HepG2 (cell line): ENCODE data around the gene LIME1. TPM values are rescaled to one million over a fixed set of nuclear protein-coding genes. Genes with fewer than 3 reads are reported as not detected.

Source experiments
- ATRX ChIP-seq: sonication (generic); formaldehyde crosslinking; IDR thresholded peaks from 2 replicates; pipeline ENCODE4 v1.4.0; 2020; ENCODE audit warnings: missing genetic modification reagents, borderline replicate concordance
- BRCA1 ChIP-seq: sonication (generic); formaldehyde crosslinking; IDR thresholded peaks from 2 replicates; pipeline ENCODE4 v1.4.0; 2020; ENCODE audit warnings: missing genetic modification reagents
- CCDC6 ChIP-seq: sonication (generic); formaldehyde crosslinking; IDR thresholded peaks from 2 replicates; pipeline ENCODE4 v1.8.1; 2022; ENCODE audit warnings: mild to moderate bottlenecking, missing genetic modification reagents, moderate library complexity
- CHCHD3 ChIP-seq: sonication (generic); formaldehyde crosslinking; IDR thresholded peaks from 2 replicates; pipeline ENCODE4 v1.8.0; 2022; ENCODE audit warnings: mild to moderate bottlenecking, missing genetic modification reagents, moderate library complexity
- IKZF4 ChIP-seq: sonication (generic); formaldehyde crosslinking; IDR thresholded peaks from 2 replicates; pipeline ENCODE4 v1.5.1; 2020; ENCODE audit warnings: borderline replicate concordance, mild to moderate bottlenecking, low read depth, missing genetic modification reagents; ENCODE audit errors: not compliant biosample characterization
- MIER3 ChIP-seq: IDR thresholded peaks from 2 replicates; pipeline ENCODE4 v1.6.1; 2016; ENCODE audit warnings: missing compliant biosample characterization, borderline replicate concordance
- MXD4 ChIP-seq: IDR thresholded peaks from 2 replicates; pipeline ENCODE4 v1.6.1; 2016; ENCODE audit warnings: mild to moderate bottlenecking, missing biosample characterization, missing genetic modification reagents
- PCBP2 ChIP-seq: fragments of 200-400 bp; formaldehyde crosslinking; optimal IDR thresholded peaks from 2 replicates; pipeline ENCODE3; 2018; ENCODE audit warnings: low read length, low read depth; ENCODE audit not compliant: poor library complexity, severe bottlenecking
- SMARCC2 ChIP-seq: fragments of 450-650 bp; IDR thresholded peaks from 2 replicates; pipeline ENCODE4 v1.6.1; 2017; ENCODE audit warnings: antibody characterized with exemption, mild to moderate bottlenecking
- SP2 ChIP-seq: sonication (generic); formaldehyde crosslinking; IDR thresholded peaks from 2 replicates; pipeline ENCODE4 v1.5.1; 2020; ENCODE audit warnings: mild to moderate bottlenecking, missing genetic modification reagents
- SUZ12 ChIP-seq: fragments of 150-350 bp; IDR thresholded peaks from 2 replicates; pipeline ENCODE4 v1.6.1; 2014; ENCODE audit warnings: low read depth, low read length
- WIZ ChIP-seq: sonication (generic); formaldehyde crosslinking; IDR thresholded peaks from 2 replicates; pipeline ENCODE4 v1.5.1; 2020; ENCODE audit warnings: mild to moderate bottlenecking, missing genetic modification reagents
- ZKSCAN5 ChIP-seq: sonication (generic); formaldehyde crosslinking; IDR thresholded peaks from 2 replicates; pipeline ENCODE4 v1.5.1; 2020; ENCODE audit warnings: mild to moderate bottlenecking, missing genetic modification reagents
- ZMYM3 ChIP-seq: sonication (generic); formaldehyde crosslinking; IDR thresholded peaks from 2 replicates; pipeline ENCODE4 v1.5.1; 2020; ENCODE audit warnings: mild to moderate bottlenecking, missing genetic modification reagents
- ZNF10 ChIP-seq: sonication (generic); formaldehyde crosslinking; IDR thresholded peaks from 2 replicates; pipeline ENCODE4 v1.4.0; 2020; ENCODE audit warnings: mild to moderate bottlenecking, low read depth, missing genetic modification reagents, borderline replicate concordance
- ZNF326 ChIP-seq: sonication (generic); formaldehyde crosslinking; IDR thresholded peaks from 2 replicates; pipeline ENCODE4 v1.4.0; 2020; ENCODE audit warnings: missing genetic modification reagents, borderline replicate concordance
- ZNF335 ChIP-seq: sonication (generic); formaldehyde crosslinking; IDR thresholded peaks from 2 replicates; pipeline ENCODE4 v1.4.0; 2020; ENCODE audit warnings: missing genetic modification reagents
- ZNF34 ChIP-seq: sonication (generic); formaldehyde crosslinking; IDR thresholded peaks from 2 replicates; pipeline ENCODE4 v1.4.0; 2020; ENCODE audit warnings: mild to moderate bottlenecking, missing genetic modification reagents, borderline replicate concordance
- ZNF572 ChIP-seq: sonication (generic); formaldehyde crosslinking; IDR thresholded peaks from 2 replicates; pipeline ENCODE4 v1.5.1; 2020; ENCODE audit warnings: mild to moderate bottlenecking, missing genetic modification reagents
- ZNF781 ChIP-seq: sonication (generic); formaldehyde crosslinking; IDR thresholded peaks from 2 replicates; pipeline ENCODE4 v1.5.1; 2020; ENCODE audit warnings: borderline replicate concordance, mild to moderate bottlenecking, missing genetic modification reagents; ENCODE audit errors: not compliant biosample characterization
- ZNF83 ChIP-seq: sonication (generic); formaldehyde crosslinking; IDR thresholded peaks from 2 replicates; pipeline ENCODE4 v1.4.0; 2020; ENCODE audit warnings: missing genetic modification reagents, mild to moderate bottlenecking, borderline replicate concordance
- ZSCAN31 ChIP-seq: sonication (generic); formaldehyde crosslinking; IDR thresholded peaks from 2 replicates; pipeline ENCODE4 v1.5.0; 2020; ENCODE audit warnings: low read depth, mild to moderate bottlenecking, missing genetic modification reagents
- polyA plus RNA-seq, 8 experiments: library from polyadenylated mRNA; depleted of rRNA in 3 of 8; stranded (reverse) in 7 of 8; unstranded in 1 of 8; fragments of >200 nt; fragmentation: Illumina TruSeq in 4 of 8; extraction: Trizol in 4 of 8; gene quantifications; 2 replicates each; pipeline versions ENCODE4 v1.2.1 to v1.2.3, GENCODE V29; 2011 to 2016; ENCODE audit warnings: low read depth in 4 of 8, missing spikeins in 1 of 8, mixed read lengths in 1 of 8; ENCODE audit not compliant: insufficient read depth in 1 of 8
- total RNA-seq, 5 experiments: library from RNA; depleted of rRNA; stranded (reverse); fragments of >200 nt; fragmentation: Illumina TruSeq; extraction: Trizol; gene quantifications; 2 replicates each; pipeline ENCODE4 v1.2.3, GENCODE V29; 2016; ENCODE audit warnings: low read depth in 1 of 5
- TF ChIP-seq, protein P1 (sequence below): sonication (generic); formaldehyde crosslinking; IDR thresholded peaks from 2 replicates; pipeline ENCODE4 v1.4.0; 2020; ENCODE audit warnings: missing genetic modification reagents, borderline replicate concordance
- TF ChIP-seq, protein P2 (sequence below), 2 experiments: fragments of 450-650 bp in 1 of 2; sonication (generic) in 1 of 2; formaldehyde crosslinking; IDR thresholded peaks; 2 replicates each; pipeline versions ENCODE4 v1.5.0 to v1.8.0; 2020 to 2022; ENCODE audit warnings: mild to moderate bottlenecking in 1 of 2, missing genetic modification reagents in 1 of 2
- TF ChIP-seq, protein P3 (sequence below): sonication (generic); formaldehyde crosslinking; IDR thresholded peaks from 2 replicates; pipeline ENCODE4 v1.5.0; 2020; ENCODE audit warnings: missing genetic modification reagents, mild to moderate bottlenecking, borderline replicate concordance

Gene LIME1
- total and polyA plus RNA-seq, 2 of the 13 experiments (the other 11 are each of a cell fraction or from before 2014, with no cell fraction given): 13.0 to 61.5 TPM

DNA sequence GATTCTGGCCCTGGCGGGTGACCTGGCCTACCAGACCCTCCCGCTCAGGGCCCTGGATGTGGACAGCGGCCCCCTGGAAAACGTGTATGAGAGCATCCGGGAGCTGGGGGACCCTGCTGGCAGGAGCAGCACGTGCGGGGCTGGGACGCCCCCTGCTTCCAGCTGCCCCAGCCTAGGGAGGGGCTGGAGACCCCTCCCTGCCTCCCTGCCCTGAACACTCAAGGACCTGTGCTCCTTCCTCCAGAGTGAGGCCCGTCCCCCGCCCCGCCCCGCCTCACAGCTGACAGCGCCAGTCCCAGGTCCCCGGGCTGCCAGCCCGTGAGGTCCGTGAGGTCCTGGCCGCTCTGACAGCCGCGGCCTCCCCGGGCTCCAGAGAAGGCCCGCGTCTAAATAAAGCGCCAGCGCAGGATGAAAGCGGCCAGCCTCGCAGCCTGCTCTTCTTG lies 2.2 kb downstream of the LIME1 start (continued):
- TF ChIP-seq ZSCAN31 (CRISPR knock-in tag) (no peak), ZNF572 (CRISPR knock-in tag) (no peak), MXD4 (CRISPR knock-in tag) (no peak; the same call in 1 of the 2 replicates), SMARCC2 (no peak), SUZ12 (no peak), ATRX (CRISPR knock-in tag) (peak; percentile 21; the same call in 1 of the 2 replicates), ZNF781 (CRISPR knock-in tag) (peak; percentile 51), ZNF335 (CRISPR knock-in tag) (peak; percentile 67; the same call in 1 of the 2 replicates), IKZF4 (no peak), CCDC6 (CRISPR knock-in tag) (no peak), WIZ (CRISPR knock-in tag) (no peak), ZNF326 (CRISPR knock-in tag) (0 out of 2 replicates have a peak, but pooled peaks have one; percentile 12), BRCA1 (CRISPR knock-in tag) (no peak), ZNF83 (CRISPR knock-in tag) (no peak), ZKSCAN5 (CRISPR knock-in tag) (no peak), PCBP2 (peak; percentile 15), ZNF34 (CRISPR knock-in tag) (0 out of 2 replicates have a peak, but pooled peaks have one; percentile 70), CHCHD3 (no peak), SP2 (CRISPR knock-in tag) (no peak), MIER3 (CRISPR knock-in tag) (no peak; the same call in 1 of the 2 replicates), ZMYM3 (CRISPR knock-in tag) (no peak), ZNF10 (no peak)
- TF ChIP-seq, protein P1, sequence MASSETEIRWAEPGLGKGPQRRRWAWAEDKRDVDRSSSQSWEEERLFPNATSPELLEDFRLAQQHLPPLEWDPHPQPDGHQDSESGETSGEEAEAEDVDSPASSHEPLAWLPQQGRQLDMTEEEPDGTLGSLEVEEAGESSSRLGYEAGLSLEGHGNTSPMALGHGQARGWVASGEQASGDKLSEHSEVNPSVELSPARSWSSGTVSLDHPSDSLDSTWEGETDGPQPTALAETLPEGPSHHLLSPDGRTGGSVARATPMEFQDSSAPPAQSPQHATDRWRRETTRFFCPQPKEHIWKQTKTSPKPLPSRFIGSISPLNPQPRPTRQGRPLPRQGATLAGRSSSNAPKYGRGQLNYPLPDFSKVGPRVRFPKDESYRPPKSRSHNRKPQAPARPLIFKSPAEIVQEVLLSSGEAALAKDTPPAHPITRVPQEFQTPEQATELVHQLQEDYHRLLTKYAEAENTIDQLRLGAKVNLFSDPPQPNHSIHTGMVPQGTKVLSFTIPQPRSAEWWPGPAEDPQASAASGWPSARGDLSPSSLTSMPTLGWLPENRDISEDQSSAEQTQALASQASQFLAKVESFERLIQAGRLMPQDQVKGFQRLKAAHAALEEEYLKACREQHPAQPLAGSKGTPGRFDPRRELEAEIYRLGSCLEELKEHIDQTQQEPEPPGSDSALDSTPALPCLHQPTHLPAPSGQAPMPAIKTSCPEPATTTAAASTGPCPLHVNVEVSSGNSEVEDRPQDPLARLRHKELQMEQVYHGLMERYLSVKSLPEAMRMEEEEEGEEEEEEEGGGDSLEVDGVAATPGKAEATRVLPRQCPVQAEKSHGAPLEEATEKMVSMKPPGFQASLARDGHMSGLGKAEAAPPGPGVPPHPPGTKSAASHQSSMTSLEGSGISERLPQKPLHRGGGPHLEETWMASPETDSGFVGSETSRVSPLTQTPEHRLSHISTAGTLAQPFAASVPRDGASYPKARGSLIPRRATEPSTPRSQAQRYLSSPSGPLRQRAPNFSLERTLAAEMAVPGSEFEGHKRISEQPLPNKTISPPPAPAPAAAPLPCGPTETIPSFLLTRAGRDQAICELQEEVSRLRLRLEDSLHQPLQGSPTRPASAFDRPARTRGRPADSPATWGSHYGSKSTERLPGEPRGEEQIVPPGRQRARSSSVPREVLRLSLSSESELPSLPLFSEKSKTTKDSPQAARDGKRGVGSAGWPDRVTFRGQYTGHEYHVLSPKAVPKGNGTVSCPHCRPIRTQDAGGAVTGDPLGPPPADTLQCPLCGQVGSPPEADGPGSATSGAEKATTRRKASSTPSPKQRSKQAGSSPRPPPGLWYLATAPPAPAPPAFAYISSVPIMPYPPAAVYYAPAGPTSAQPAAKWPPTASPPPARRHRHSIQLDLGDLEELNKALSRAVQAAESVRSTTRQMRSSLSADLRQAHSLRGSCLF (CRISPR knock-in tag): no peak
- TF ChIP-seq, protein P2, sequence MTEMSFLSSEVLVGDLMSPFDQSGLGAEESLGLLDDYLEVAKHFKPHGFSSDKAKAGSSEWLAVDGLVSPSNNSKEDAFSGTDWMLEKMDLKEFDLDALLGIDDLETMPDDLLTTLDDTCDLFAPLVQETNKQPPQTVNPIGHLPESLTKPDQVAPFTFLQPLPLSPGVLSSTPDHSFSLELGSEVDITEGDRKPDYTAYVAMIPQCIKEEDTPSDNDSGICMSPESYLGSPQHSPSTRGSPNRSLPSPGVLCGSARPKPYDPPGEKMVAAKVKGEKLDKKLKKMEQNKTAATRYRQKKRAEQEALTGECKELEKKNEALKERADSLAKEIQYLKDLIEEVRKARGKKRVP (CRISPR knock-in tag; IDR thresholded peaks at IDR 0.05): no peak
- TF ChIP-seq, protein P3, sequence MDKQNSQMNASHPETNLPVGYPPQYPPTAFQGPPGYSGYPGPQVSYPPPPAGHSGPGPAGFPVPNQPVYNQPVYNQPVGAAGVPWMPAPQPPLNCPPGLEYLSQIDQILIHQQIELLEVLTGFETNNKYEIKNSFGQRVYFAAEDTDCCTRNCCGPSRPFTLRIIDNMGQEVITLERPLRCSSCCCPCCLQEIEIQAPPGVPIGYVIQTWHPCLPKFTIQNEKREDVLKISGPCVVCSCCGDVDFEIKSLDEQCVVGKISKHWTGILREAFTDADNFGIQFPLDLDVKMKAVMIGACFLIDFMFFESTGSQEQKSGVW (CRISPR knock-in tag): no peak
